ENCODE results near the gene SLC16A12. TPM values are rescaled to one million over a fixed set of nuclear protein-coding genes. Genes with fewer than 3 reads are reported as not detected.

SLC16A12 gene
- total and polyA plus RNA-seq, 2 donors (not counting 1 experiment from before 2014, with no cell fraction given) = under 0.01 to 0.26 TPM

GRCh38 chr10:89494575-89494974, 40.8 kb downstream of the SLC16A12 start:
- Histone ChIP-seq H3K4me3 (replicated peaks in 1 of 4; ENCODE audit: control extremely low read depth in 1 of 4, insufficient read depth in 1 of 4, low read depth in 3 of 4, low read length in 4 of 4) (no peak overlapping the region), H3K27ac (ENCODE audit: insufficient read depth, low read length) (no peak overlapping the region), H4K20me1 (ENCODE audit: control insufficient read depth, extremely low read depth, insufficient read depth, low read length) (no peaks in the 10 kb centered on the region), H3K27me3 (ENCODE audit: control insufficient read depth, insufficient read depth, low read length) (no peaks in the 10 kb centered on the region), H3K9me3 (ENCODE audit: control insufficient read depth, insufficient read depth, low read depth, low read length) (no peaks in the 10 kb centered on the region), H3K4me2 (ENCODE audit: extremely low read depth, insufficient read depth, low read length) (no peak overlapping the region), H3K36me3 (ENCODE audit: control insufficient read depth, insufficient read depth, low read length) (no peaks in the 10 kb centered on the region), H3K9ac (ENCODE audit: insufficient read depth, low read length) (no peak overlapping the region), H3K4me1 (ENCODE audit: control insufficient read depth, extremely low read depth, insufficient read depth, low read length) (no peaks in the 10 kb centered on the region), H3K79me2 (ENCODE audit: control insufficient read depth, insufficient read depth, low read length) (no peaks in the 10 kb centered on the region), H2AFZ (ENCODE audit: low read length) (peak overlapping the region; percentile 54)
- no peak for TF ChIP-seq EZH2 (IDR thresholded peaks at IDR 0.05; ENCODE audit: low read length, missing control alignments)
- TF ChIP-seq CTCF (conservative IDR thresholded peaks at IDR 0.05 in 1 of 2, IDR thresholded peaks at IDR 0.05 in 1 of 2; ENCODE audit: low read depth in 1 of 2, low read length in 2 of 2) = no peak
- DNase-seq (ENCODE audit: low read depth in 2 of 2) = no peak

- Histone ChIP-seq H3K9ac (ENCODE audit: insufficient read depth, low read length) (no peak overlapping the region), H3K4me1 (ENCODE audit: control insufficient read depth, extremely low read depth, insufficient read depth, low read length) (no peaks in the 10 kb centered on the region), H4K20me1 (ENCODE audit: control insufficient read depth, extremely low read depth, insufficient read depth, low read length) (no peaks in the 10 kb centered on the region), H3K27me3 (ENCODE audit: control insufficient read depth, insufficient read depth, low read length) (no peaks in the 10 kb centered on the region), H3K27ac (ENCODE audit: insufficient read depth, low read length) (no peak overlapping the region), H2AFZ (ENCODE audit: low read length) (peak overlapping the region; percentile 54), H3K4me3 (replicated peaks in 1 of 4; ENCODE audit: control extremely low read depth in 1 of 4, insufficient read depth in 1 of 4, low read depth in 3 of 4, low read length in 4 of 4) (no peak overlapping the region), H3K36me3 (ENCODE audit: control insufficient read depth, insufficient read depth, low read length) (no peaks in the 10 kb centered on the region), H3K4me2 (ENCODE audit: extremely low read depth, insufficient read depth, low read length) (no peak overlapping the region), H3K9me3 (ENCODE audit: control insufficient read depth, insufficient read depth, low read depth, low read length) (no peaks in the 10 kb centered on the region), H3K79me2 (ENCODE audit: control insufficient read depth, insufficient read depth, low read length) (no peaks in the 10 kb centered on the region)
- no peak for DNase-seq (ENCODE audit: low read depth in 2 of 2)
- TF ChIP-seq CTCF (conservative IDR thresholded peaks at IDR 0.05 in 1 of 2, IDR thresholded peaks at IDR 0.05 in 1 of 2; ENCODE audit: low read depth in 1 of 2, low read length in 2 of 2) (no peak), EZH2 (IDR thresholded peaks at IDR 0.05; ENCODE audit: low read length, missing control alignments) (no peak)
Measured at GRCh38 chr10:89494068-89494467, 41.3 kb downstream of the SLC16A12 start.

GRCh38 chr10:89491932-89492331, 43.5 kb downstream of the SLC16A12 start:
- no peak overlapping the region for H3K4me3 ChIP-seq (replicated peaks in 1 of 4; ENCODE audit: control extremely low read depth in 1 of 4, insufficient read depth in 1 of 4, low read depth in 3 of 4, low read length in 4 of 4)
- DNase-seq (ENCODE audit: low read depth in 2 of 2) = no peak
- H2AFZ ChIP-seq (ENCODE audit: low read length) = no peak overlapping the region
- no peaks in the 10 kb centered on the region for H3K9me3 ChIP-seq (ENCODE audit: control insufficient read depth, insufficient read depth, low read depth, low read length)
- H3K27me3 ChIP-seq (ENCODE audit: control insufficient read depth, insufficient read depth, low read length) = no peaks in the 10 kb centered on the region
- no peaks in the 10 kb centered on the region for H3K36me3 ChIP-seq (ENCODE audit: control insufficient read depth, insufficient read depth, low read length)
- H4K20me1 ChIP-seq (ENCODE audit: control insufficient read depth, extremely low read depth, insufficient read depth, low read length) = no peaks in the 10 kb centered on the region
- H3K4me2 ChIP-seq (ENCODE audit: extremely low read depth, insufficient read depth, low read length) = no peak overlapping the region
- H3K27ac ChIP-seq (ENCODE audit: insufficient read depth, low read length) = no peak overlapping the region
- H3K79me2 ChIP-seq (ENCODE audit: control insufficient read depth, insufficient read depth, low read length) = no peaks in the 10 kb centered on the region
- H3K4me1 ChIP-seq (ENCODE audit: control insufficient read depth, extremely low read depth, insufficient read depth, low read length) = no peaks in the 10 kb centered on the region
- no peak overlapping the region for H3K9ac ChIP-seq (ENCODE audit: insufficient read depth, low read length)
- no peak for TF ChIP-seq CTCF (conservative IDR thresholded peaks at IDR 0.05 in 1 of 2, IDR thresholded peaks at IDR 0.05 in 1 of 2; ENCODE audit: low read depth in 1 of 2, low read length in 2 of 2)
